Activated CD4-positive, CD25-positive, alpha-beta regulatory T cell (primary cell): ENCODE results near the gene PRH2.

ENCODE experiments used
- DNase-seq, 4 experiments: peaks; one replicate each; lab custom pipeline; 2025; lab: John Stamatoyannopoulos, UW

PRH2 gene

GRCh38 chr12:10928746-10929286 lies at the start of gene PRH2:
TSS of gene PRH2 (plus strand) at chr12:10929236. CDS start at chr12:10929274, 38 bp downstream.
- no peak for DNase-seq

GRCh38 chr12:10884086-10884725 lies 44.8 kb upstream of the PRH2 start, which contains the start of gene PRH1:
TSS of gene PRH1 (minus strand) at chr12:10884255. CDS start at chr12:10884217, 38 bp downstream.
- no peak for DNase-seq

- no peak for DNase-seq
Measured at GRCh38 chr12:10889226-10889625, 39.8 kb upstream of the PRH2 start.

GRCh38 chr12:10891937-10892336 lies 37.1 kb upstream of the PRH2 start:
- no peak for DNase-seq

- DNase-seq = no peak
Measured at GRCh38 chr12:10896854-10897253, 32.2 kb upstream of the PRH2 start.

GRCh38 chr12:10900530-10900929 lies 28.5 kb upstream of the PRH2 start:
- DNase-seq = no peak

- DNase-seq = no peak
Measured at GRCh38 chr12:10900972-10901371, 28.1 kb upstream of the PRH2 start.

- DNase-seq = no peak
Measured at GRCh38 chr12:10901427-10901826, 27.6 kb upstream of the PRH2 start.

- DNase-seq = no peak
Measured at GRCh38 chr12:10904686-10905085, 24.4 kb upstream of the PRH2 start.

- DNase-seq = no peak
Measured at GRCh38 chr12:10909462-10909861, 19.6 kb upstream of the PRH2 start, which contains the start of gene TAS2R13. TSS of gene TAS2R13 (minus strand) at chr12:10909562. CDS start at chr12:10909298, 264 bp downstream.

- no peak for DNase-seq
Measured at GRCh38 chr12:10910380-10910779, 18.7 kb upstream of the PRH2 start.

GRCh38 chr12:10919809-10920208 lies 9.2 kb upstream of the PRH2 start:
- no peak for DNase-seq

GRCh38 chr12:10926269-10926668 lies 2.8 kb upstream of the PRH2 start:
- no peak for DNase-seq

- DNase-seq = no peak
Measured at GRCh38 chr12:10936506-10936905, 7.5 kb downstream of the PRH2 start.

GRCh38 chr12:10939163-10939562 lies 10.1 kb downstream of the PRH2 start, which contains the start of gene TAS2R14:
TSS of gene TAS2R14 (minus strand) at chr12:10939263. CDS start at chr12:10939207, 56 bp downstream.
- no peak for DNase-seq

- DNase-seq = no peak
Measured at GRCh38 chr12:10940389-10940788, 11.4 kb downstream of the PRH2 start.

GRCh38 chr12:10941369-10941768 lies 12.3 kb downstream of the PRH2 start:
- DNase-seq = no peak

GRCh38 chr12:10941916-10942607 lies 13.0 kb downstream of the PRH2 start:
- no peak for DNase-seq

- DNase-seq = no peak
Measured at GRCh38 chr12:10943167-10943566, 14.1 kb downstream of the PRH2 start.

GRCh38 chr12:10952645-10953044 lies 23.6 kb downstream of the PRH2 start:
- no peak for DNase-seq

GRCh38 chr12:10956085-10956484 lies 27.0 kb downstream of the PRH2 start:
- DNase-seq = no peak

GRCh38 chr12:10957741-10958140 lies 28.7 kb downstream of the PRH2 start:
- no peak for DNase-seq

- no peak for DNase-seq
Measured at GRCh38 chr12:10959804-10960203, 30.8 kb downstream of the PRH2 start.
